Measurements from ENCODE around the gene CXCL3. TPM values are rescaled to one million over a fixed set of nuclear protein-coding genes. Genes with fewer than 3 reads are reported as not detected.

The CXCL3 gene
- total RNA-seq, 1 experiment from 2014 or later, result 11.1 TPM

DNA sequence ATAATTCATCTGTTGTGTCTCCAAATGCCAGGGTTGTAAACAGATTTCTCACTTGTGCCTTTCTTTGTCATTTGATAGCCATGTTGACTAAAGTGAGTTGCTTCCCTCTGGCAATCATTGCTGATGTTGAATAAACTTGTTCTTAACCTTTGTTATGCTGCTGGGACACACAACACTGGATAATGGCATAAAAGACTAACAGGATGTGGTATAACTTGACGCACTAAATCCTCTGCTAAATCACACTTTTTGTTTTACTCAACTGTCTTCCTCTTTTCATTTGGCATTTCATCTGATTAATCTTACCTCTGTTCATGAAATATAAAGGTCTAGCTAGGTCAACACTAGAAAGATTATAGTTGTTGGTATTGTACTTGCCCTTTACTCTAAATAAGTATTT lies 22.4 kb downstream of the CXCL3 start:
- no peak for DNase-seq (ENCODE audit: extremely low read depth, low read depth)

DNA sequence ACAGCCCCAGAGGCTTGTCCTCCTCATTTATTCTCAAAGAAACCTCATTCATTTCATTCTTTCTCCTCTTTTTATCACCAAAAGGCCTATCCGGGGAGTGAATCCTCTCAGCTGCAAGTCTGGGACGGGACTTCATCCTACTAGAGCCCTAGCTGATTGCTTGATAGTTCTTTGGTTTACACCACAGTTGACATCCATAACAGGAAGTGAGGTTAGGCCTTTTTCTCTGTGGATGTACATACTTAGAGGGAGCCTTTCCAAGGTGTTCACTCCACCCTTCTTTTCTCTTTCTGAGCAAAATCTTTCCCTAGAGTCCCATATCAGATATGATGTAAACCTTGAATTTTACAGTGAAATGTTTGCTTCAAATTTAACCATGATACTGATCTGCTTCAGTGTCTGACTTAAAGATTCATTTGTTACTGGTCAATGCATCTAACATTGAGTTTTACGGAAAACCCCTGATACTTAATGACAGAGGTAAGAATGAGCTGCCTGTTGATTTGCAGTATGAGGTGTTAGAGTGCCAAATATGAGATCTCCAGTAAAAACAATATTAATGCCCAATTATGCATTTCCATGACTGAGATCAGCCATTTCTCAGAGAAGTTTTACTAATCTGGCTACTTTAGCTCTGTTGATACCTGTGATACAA lies 23.2 kb downstream of the CXCL3 start:
- DNase-seq (ENCODE audit: extremely low read depth, low read depth), result no peak

DNA sequence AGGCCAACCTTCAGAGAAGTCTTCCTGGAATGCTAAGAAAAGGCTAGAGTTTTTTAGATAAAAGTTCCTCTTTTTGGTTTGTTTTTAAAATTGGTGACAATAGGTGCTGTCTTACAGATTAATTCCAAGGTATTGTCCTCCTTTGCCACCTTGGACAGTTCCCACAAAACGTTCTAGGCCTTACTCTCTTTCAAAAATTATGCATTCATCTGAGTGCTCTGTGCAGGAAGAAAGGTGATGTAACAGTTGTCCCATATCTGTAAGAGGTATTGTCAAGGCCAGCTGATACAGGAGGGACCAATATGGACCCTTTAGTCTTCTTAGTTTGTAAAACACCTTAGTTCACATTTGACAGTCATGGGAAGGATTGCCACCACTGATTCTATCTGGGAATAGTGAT lies 24.2 kb downstream of the CXCL3 start:
- DNase-seq (ENCODE audit: extremely low read depth, low read depth), result no peak

DNA sequence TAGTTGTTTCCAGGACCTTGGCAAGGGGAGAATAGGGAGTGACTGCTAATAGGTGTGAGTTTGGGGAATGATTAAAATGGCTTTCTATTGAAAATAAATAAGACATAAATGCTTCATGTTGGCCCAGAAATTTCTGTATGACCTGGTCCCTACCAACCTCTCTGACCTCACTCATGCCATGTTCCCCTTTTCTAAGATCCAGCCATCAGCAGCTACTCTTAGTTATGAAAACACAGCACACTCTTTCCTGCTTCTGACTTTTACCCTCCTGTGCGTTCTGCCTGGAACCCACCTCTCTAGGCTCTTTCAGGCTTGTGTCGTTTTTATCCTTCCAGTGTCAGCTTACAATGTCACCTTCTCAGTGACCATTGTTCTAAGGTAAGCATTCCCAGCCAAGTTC lies 25.2 kb downstream of the CXCL3 start:
- no peak for DNase-seq (ENCODE audit: extremely low read depth, low read depth)

DNA sequence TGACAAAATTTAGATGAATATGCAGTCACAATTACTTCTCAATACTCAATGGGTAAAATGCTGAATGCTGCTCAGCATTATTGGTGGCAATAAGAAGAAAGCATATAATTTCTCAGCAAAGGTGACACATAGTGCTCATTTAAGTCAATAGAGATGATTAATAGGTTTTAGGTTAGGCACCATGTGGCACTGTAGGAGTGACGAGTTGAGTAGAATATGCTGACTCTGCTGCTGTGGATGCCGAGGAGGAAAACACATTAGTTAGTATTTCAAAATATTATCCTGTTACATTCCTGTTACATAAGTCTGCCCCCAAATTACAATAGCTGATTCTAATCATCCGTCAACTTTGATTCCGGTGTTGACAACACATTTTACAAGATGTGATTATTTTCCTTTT lies 26.4 kb downstream of the CXCL3 start:
- DNase-seq (ENCODE audit: extremely low read depth, low read depth), result no peak

DNA sequence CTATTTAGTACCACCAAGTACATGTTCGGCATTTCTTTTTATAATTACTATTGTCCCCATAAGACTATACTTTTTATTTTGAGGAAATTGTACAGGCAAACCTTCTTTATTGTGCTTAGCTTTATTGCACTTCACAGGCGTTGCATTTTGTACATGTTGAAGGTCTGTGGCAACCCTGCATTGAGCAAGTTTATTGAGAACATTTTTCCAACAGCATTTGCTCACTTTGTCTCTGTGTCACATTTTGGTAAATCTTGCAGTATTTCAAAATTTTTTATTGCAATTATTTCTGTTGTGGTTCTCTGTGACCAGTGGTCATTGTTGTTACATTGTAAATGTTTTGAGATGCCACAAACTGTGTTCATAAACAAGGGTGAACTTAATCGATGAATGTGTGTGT lies 29.2 kb downstream of the CXCL3 start:
- no peak for DNase-seq (ENCODE audit: extremely low read depth, low read depth)

- no peak for DNase-seq (ENCODE audit: extremely low read depth, low read depth)
Observed at GRCh38 chr4:74006009-74006476, 32.4 kb downstream of the CXCL3 start.

- DNase-seq (ENCODE audit: extremely low read depth, low read depth), result no peak
Observed at GRCh38 chr4:74005528-74005927, 33.0 kb downstream of the CXCL3 start.

- DNase-seq (ENCODE audit: extremely low read depth, low read depth), result no peak
Observed at GRCh38 chr4:74004668-74005067, 33.8 kb downstream of the CXCL3 start.

DNA sequence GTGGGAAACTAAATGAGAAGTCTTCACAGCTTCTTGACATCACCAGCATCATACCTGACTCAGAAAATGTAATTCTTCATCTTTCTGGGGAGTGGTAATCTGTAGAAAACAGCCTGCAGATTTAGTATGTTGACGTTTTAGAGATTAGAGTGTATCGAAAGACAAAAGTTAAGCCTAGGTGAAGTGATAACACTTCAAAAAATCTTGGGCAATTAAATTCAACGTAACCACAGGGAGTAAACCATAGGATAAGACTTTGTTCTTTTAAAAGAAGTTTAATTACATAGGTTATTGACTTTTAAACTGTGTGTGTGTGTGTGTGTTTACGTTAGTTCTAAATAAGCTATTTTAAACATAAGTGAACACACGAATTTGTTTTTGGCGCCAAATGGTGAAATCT lies 38.2 kb downstream of the CXCL3 start:
- no peak for DNase-seq (ENCODE audit: extremely low read depth, low read depth)

DNA sequence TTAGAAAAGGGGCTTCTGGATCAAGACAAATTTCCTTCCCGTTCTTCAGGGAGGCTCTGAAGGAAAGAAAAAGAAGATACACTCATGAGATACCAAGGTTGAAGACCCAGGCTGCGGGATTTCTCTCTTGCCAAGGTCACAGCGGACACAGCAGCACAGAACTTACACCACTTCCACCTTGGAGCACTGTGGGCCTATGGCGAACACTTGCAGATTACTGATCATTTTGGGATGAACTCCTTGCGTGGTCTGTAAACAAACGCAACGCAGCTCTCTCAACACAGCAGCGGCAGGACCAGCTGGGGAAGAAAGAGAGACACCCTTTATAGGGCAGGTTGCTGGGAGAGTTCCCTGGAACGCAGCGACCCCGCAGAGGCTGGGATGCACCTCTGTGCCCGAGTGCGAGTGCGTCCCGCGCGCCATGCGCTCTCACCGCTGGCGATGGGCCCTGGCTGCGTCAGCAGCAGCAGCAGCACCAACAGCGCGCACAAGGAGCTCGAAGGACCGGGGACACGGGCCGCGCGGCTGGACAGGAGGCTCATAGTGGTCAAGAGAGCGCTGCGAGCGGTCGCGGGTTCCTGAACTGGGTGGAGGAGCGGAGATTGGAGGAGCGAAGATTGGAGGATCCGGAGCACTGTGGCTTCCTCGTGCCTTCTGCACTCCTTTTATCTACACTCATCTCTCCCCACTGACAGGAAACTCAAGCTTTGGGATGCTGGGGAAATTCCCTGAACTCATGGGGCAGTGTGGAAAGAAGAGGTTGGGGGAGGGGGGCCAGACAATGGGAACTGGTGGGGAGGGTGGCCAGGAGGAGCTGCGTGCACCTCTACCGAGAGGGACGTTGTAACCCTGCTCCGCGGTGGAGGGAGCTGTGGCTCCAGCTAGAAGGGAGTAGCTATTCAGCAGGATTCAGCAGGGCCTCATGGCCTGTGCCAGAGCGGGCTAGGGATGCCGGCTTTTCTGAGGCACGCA lies 40.2 kb downstream of the CXCL3 start, which contains the start of gene CXCL5:
TSS of gene CXCL5 (minus strand) at position 638 of the 972 bp plus-strand sequence. CDS start at position 542, 96 bp downstream.
- peak; percentile 88 for DNase-seq (ENCODE audit: extremely low read depth, low read depth)

GRCh38 chr4:73992050-73992449 lies 46.4 kb downstream of the CXCL3 start:
- no peak for DNase-seq (ENCODE audit: extremely low read depth, low read depth)

GRCh38 chr4:73991742-73992000 lies 46.8 kb downstream of the CXCL3 start:
- no peak for DNase-seq (ENCODE audit: extremely low read depth, low read depth)

GRCh38 chr4:73990988-73991741 lies 47.3 kb downstream of the CXCL3 start:
- no peak for DNase-seq (ENCODE audit: extremely low read depth, low read depth)

DNA sequence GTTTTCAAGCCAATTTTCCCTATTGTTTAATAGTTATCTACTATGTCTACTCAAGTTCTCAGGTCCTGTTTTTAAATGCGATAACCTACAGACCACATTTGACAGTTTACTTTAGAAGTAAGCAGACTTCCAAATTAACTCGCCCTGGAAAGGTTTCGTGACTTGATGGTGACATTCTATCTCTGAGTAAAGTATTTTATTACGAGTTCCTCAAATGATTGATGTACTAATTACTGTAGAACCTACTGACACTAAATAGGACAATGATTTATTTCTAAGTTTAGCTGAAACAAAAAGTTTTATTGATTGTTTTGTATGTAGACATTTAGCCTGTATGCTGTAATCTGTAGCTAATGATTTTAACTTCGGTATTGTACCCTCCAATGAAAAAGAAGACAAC lies 48.6 kb downstream of the CXCL3 start:
- no peak for DNase-seq (ENCODE audit: extremely low read depth, low read depth)

DNA sequence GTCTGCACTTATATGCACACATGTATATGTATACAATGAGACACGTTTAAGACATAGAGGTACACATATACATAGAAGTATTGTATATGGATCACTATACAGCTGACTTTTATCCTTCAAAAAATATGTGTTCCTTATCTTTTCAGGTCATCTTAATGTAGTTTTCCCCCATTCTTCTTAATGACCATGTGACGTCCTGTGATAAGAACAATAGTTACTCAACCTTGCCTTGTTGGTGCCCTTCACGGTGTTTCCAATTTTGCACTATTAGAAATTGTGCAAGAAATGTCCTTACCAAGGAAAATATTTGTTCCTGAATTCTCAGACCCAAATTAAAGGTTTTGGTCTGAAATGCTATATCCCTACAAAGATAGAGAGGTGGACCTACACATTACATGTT lies 49.5 kb downstream of the CXCL3 start:
- DNase-seq (ENCODE audit: extremely low read depth, low read depth), result no peak

DNA sequence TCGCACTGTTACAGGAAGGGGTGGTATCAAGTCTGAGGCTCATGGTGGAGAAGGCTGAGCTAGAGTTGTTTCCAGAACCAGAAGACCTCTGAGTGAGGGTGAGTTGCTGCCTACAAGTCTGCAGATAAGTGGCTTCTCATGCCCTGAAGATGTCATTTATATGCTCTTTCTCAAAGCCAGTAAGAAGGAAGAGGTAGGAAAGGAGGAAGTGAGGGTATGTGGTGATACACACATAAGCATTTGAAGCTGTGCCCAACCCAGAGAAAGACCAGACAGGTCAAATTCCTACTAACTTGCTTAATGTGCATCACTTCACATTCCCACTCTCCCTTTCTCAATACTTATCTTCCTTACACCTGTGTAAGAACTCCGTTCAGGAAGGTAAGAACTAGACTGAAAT lies 50.4 kb downstream of the CXCL3 start, which contains the start of gene PPBP:
TSS of gene PPBP (minus strand) at position 130 of the 400 bp plus-strand sequence. CDS start at position 43, 87 bp downstream.
- no peak for DNase-seq (ENCODE audit: extremely low read depth, low read depth)
